Endometrium (tissue), 2 donors: Measurements from ENCODE around the gene NT5DC4.

ENCODE experiments used
- FAIRE-seq: peaks from 2 replicates; lab custom pipeline; 2012; peaks lifted over from hg19 to GRCh38; lab: Jason Lieb, UNC
- donor health status: control.
- donor health status: control.

NT5DC4 gene

GRCh38 chr2:112756207-112756606, 35.4 kb downstream of the NT5DC4 start:
- no peak for FAIRE-seq

GRCh38 chr2:112757265-112757664, 36.4 kb downstream of the NT5DC4 start:
- no peak for FAIRE-seq

- FAIRE-seq = no peak
Observed at GRCh38 chr2:112758711-112759110, 37.9 kb downstream of the NT5DC4 start.

- FAIRE-seq = no peak
Observed at GRCh38 chr2:112760149-112760548, 39.3 kb downstream of the NT5DC4 start.

- FAIRE-seq = no peak
Observed at GRCh38 chr2:112762276-112762675, 41.5 kb downstream of the NT5DC4 start.

- FAIRE-seq = peak; percentile 94
Observed at GRCh38 chr2:112764071-112765044, 43.5 kb downstream of the NT5DC4 start, which contains the start of gene CKAP2L. TSS of gene CKAP2L (minus strand) at chr2:112764609. CDS start at chr2:112764598, 11 bp downstream.

- no peak for FAIRE-seq
Observed at GRCh38 chr2:112765251-112765650, 44.4 kb downstream of the NT5DC4 start.

- FAIRE-seq = no peak
Observed at GRCh38 chr2:112767693-112768330, 47.0 kb downstream of the NT5DC4 start.

GRCh38 chr2:112768432-112768831, 47.6 kb downstream of the NT5DC4 start:
- FAIRE-seq = no peak

GRCh38 chr2:112772322-112772721, 51.5 kb downstream of the NT5DC4 start:
- FAIRE-seq = no peak

GRCh38 chr2:112772911-112773475, 52.2 kb downstream of the NT5DC4 start:
- FAIRE-seq = no peak

- no peak for FAIRE-seq
Observed at GRCh38 chr2:112773556-112773955, 52.7 kb downstream of the NT5DC4 start.

GRCh38 chr2:112774536-112775285, 53.9 kb downstream of the NT5DC4 start:
- no peak for FAIRE-seq

- no peak for FAIRE-seq
Observed at GRCh38 chr2:112776113-112776512, 55.3 kb downstream of the NT5DC4 start.

- FAIRE-seq = no peak
Observed at GRCh38 chr2:112777036-112777435, 56.2 kb downstream of the NT5DC4 start.

- no peak for FAIRE-seq
Observed at GRCh38 chr2:112779598-112779997, 58.8 kb downstream of the NT5DC4 start.

GRCh38 chr2:112782234-112782799, 61.5 kb downstream of the NT5DC4 start:
- FAIRE-seq = no peak

- no peak for FAIRE-seq
Observed at GRCh38 chr2:112783187-112783714, 62.4 kb downstream of the NT5DC4 start.

GRCh38 chr2:112784199-112785189, 63.7 kb downstream of the NT5DC4 start, which contains the start of gene IL1A:
TSS of gene IL1A (minus strand) at chr2:112784493. CDS start at chr2:112783770, 723 bp downstream.
- FAIRE-seq = no peak

- FAIRE-seq = no peak
Observed at GRCh38 chr2:112787294-112787693, 66.5 kb downstream of the NT5DC4 start.
